Iris pigment epithelial cell (primary cell): ENCODE measurements around the gene TRAPPC14.
A peak's percentile ranks its signal among the peaks of the same experiment; 100 is the strongest.

Experiments
- DNase-seq: peaks from one replicate; pipeline ENCODE4 v3.0.0-alpha.2; 2011; ENCODE audit warnings: low read depth

TRAPPC14 gene

GRCh38 chr7:100124301-100125230 lies 34.0 kb downstream of the TRAPPC14 start:
- DNase-seq: no peak

GRCh38 chr7:100122568-100122967 lies 36.0 kb downstream of the TRAPPC14 start:
- DNase-seq: no peak

- no peak for DNase-seq
These were observed 36.5 kb downstream of the TRAPPC14 start for GRCh38 chr7:100122067-100122466.

- no peak for DNase-seq
These were observed 37.8 kb downstream of the TRAPPC14 start for GRCh38 chr7:100120733-100121036.

GRCh38 chr7:100119970-100120732 lies 38.4 kb downstream of the TRAPPC14 start:
- DNase-seq: peak; percentile 51

- peak; percentile 93 for DNase-seq
These were observed 39.2 kb downstream of the TRAPPC14 start, which contains the start of the genes CNPY4 and TAF6 for GRCh38 chr7:100119072-100119969. TSS of gene CNPY4 (plus strand) at chr7:100119634. CDS start at chr7:100119745, 111 bp downstream. TSS of gene TAF6 (minus strand) at chr7:100119358. CDS start at chr7:100114209, 5,149 bp downstream.

- no peak for DNase-seq
These were observed 40.0 kb downstream of the TRAPPC14 start for GRCh38 chr7:100118388-100119071.

- no peak for DNase-seq
These were observed 43.5 kb downstream of the TRAPPC14 start for GRCh38 chr7:100115026-100115425.

- no peak for DNase-seq
These were observed 46.6 kb downstream of the TRAPPC14 start for GRCh38 chr7:100111914-100112313.

GRCh38 chr7:100111156-100111555 lies 47.4 kb downstream of the TRAPPC14 start:
- DNase-seq: no peak

- DNase-seq: no peak
These were observed 48.9 kb downstream of the TRAPPC14 start for GRCh38 chr7:100109521-100110163.

- no peak for DNase-seq
These were observed 50.6 kb downstream of the TRAPPC14 start for GRCh38 chr7:100107890-100108289.

GRCh38 chr7:100107125-100107737 lies 51.3 kb downstream of the TRAPPC14 start:
- no peak for DNase-seq

- no peak for DNase-seq
These were observed 51.9 kb downstream of the TRAPPC14 start for GRCh38 chr7:100106633-100107032.

GRCh38 chr7:100105534-100105933 lies 53.0 kb downstream of the TRAPPC14 start:
- no peak for DNase-seq
